ENCODE measurements around the gene BCLAF1.

BCLAF1 gene, protein sequence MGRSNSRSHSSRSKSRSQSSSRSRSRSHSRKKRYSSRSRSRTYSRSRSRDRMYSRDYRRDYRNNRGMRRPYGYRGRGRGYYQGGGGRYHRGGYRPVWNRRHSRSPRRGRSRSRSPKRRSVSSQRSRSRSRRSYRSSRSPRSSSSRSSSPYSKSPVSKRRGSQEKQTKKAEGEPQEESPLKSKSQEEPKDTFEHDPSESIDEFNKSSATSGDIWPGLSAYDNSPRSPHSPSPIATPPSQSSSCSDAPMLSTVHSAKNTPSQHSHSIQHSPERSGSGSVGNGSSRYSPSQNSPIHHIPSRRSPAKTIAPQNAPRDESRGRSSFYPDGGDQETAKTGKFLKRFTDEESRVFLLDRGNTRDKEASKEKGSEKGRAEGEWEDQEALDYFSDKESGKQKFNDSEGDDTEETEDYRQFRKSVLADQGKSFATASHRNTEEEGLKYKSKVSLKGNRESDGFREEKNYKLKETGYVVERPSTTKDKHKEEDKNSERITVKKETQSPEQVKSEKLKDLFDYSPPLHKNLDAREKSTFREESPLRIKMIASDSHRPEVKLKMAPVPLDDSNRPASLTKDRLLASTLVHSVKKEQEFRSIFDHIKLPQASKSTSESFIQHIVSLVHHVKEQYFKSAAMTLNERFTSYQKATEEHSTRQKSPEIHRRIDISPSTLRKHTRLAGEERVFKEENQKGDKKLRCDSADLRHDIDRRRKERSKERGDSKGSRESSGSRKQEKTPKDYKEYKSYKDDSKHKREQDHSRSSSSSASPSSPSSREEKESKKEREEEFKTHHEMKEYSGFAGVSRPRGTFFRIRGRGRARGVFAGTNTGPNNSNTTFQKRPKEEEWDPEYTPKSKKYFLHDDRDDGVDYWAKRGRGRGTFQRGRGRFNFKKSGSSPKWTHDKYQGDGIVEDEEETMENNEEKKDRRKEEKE

DNA sequence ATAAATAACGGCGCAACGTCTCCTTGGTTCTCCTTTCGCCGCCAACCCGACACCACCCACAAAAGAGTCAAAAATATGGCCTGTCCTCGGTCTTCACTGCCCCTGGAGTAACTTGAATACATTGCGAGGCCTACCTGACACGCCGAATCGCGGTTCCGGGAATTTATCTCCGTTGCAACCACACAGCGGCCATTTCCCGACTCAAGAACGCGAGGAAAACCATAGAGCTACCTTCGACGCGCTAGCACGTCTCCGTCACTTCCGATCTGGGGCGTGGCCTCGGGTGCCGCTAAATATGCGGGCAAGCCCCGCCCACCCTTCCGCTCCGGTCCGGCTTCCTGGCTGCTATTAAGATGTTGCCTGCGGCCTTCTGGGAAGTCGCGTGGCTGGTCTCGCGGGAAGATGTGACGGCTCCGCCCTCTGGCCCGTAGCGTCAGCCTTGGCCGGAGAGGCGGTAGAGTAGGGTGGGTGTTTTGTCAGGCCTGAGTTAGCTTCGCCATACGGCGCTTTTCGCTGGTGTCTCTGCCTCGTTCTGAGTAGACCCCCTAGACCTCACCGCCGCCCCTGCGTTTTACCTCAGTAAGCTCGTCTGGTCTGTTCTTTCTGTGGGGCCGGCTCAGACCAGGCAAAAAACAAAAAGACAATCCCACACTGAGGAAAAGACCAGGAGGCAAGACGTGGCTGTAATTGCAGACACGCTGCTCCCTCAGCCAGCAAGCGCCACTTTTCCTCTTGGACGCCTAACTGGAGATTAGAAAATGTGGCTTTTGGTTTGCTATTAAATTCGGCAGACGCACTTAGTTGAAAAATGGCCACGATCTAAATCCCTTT, at the start of gene BCLAF1:
Gene BCLAF1 (minus strand): TSS at position 268 of the 831 bp plus-strand sequence. CDS start 9,980 bp downstream, outside the sequence.
- TF ChIP-seq, protein P1, sequence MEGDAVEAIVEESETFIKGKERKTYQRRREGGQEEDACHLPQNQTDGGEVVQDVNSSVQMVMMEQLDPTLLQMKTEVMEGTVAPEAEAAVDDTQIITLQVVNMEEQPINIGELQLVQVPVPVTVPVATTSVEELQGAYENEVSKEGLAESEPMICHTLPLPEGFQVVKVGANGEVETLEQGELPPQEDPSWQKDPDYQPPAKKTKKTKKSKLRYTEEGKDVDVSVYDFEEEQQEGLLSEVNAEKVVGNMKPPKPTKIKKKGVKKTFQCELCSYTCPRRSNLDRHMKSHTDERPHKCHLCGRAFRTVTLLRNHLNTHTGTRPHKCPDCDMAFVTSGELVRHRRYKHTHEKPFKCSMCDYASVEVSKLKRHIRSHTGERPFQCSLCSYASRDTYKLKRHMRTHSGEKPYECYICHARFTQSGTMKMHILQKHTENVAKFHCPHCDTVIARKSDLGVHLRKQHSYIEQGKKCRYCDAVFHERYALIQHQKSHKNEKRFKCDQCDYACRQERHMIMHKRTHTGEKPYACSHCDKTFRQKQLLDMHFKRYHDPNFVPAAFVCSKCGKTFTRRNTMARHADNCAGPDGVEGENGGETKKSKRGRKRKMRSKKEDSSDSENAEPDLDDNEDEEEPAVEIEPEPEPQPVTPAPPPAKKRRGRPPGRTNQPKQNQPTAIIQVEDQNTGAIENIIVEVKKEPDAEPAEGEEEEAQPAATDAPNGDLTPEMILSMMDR (IDR thresholded peaks at IDR 0.05; ENCODE audit: low read depth, low read length): no peak
- Histone ChIP-seq H3K9me3 (ENCODE audit: severe bottlenecking) (no peaks in the 10 kb centered on the region), H3K36me3 (peaks cover 21% of the 10 kb centered on the region), H3K4me3 (ENCODE audit: low read depth, low read length) (peak within 1 kb of the TSS; percentile 94), H3K27me3 (ENCODE audit: insufficient read depth, low read depth, severe bottlenecking) (no peaks in the 10 kb centered on the region), H3K27ac (peak within 1 kb of the TSS; percentile 99)
- DNase-seq: peak; percentile 99

DNA sequence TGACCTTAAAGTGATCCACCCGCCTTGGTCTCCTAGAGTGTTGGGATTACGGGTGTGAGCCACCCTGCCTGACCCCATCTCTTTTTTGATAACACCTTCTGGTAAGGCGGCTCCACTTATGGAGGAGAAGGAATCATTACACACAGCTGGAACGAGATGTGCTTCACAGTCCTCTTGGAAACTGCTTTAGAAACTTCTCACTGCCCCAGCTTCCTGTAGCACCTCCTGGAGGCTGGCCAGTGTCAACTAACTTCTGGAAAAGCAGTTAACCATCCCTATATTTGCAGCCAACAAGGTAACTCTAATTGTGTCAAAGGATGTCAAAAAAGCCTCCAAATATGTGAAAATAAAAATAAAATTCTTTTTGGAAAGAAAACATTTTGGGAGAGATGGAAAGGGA, 48.8 kb upstream of the BCLAF1 start:
- Histone ChIP-seq H3K4me3 (ENCODE audit: low read depth, low read length) (no peak overlapping the region), H3K27me3 (ENCODE audit: insufficient read depth, low read depth, severe bottlenecking) (no peaks in the 10 kb centered on the region), H3K36me3 (no peaks in the 10 kb centered on the region), H3K27ac (no peak overlapping the region), H3K9me3 (ENCODE audit: severe bottlenecking) (no peaks in the 10 kb centered on the region)
- DNase-seq: no peak
- TF ChIP-seq, protein P1 (IDR thresholded peaks at IDR 0.05; ENCODE audit: low read depth, low read length): 0 out of 2 replicates have a peak, but pooled peaks have one; percentile 15

GRCh38 chr6:136337606-136338005, 48.0 kb upstream of the BCLAF1 start:
- H3K27me3 ChIP-seq (ENCODE audit: insufficient read depth, low read depth, severe bottlenecking): no peaks in the 10 kb centered on the region
- H3K36me3 ChIP-seq: no peaks in the 10 kb centered on the region
- no peak for DNase-seq
- TF ChIP-seq, protein P1 (IDR thresholded peaks at IDR 0.05; ENCODE audit: low read depth, low read length): no peak
- no peaks in the 10 kb centered on the region for H3K9me3 ChIP-seq (ENCODE audit: severe bottlenecking)
- no peak overlapping the region for H3K27ac ChIP-seq
- no peak overlapping the region for H3K4me3 ChIP-seq (ENCODE audit: low read depth, low read length)

DNA sequence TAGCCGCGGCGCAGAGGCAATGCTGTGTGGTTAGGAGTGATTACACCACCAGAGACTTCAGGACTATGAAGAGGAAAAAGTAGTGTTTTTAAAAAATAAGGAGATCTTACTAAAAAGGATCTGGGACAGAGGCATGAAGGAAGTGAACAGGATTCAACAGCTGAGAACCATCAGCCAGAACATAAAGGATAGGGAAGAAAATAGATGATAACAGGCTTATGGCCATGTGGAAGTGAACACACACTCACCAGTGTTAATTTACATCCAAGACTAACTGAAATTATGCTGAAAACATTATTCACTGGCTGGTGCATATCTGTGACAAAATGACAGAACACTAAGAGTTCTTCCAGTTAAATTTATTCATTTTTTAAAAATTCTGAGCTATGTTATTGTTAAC, 47.5 kb upstream of the BCLAF1 start:
- TF ChIP-seq, protein P1 (IDR thresholded peaks at IDR 0.05; ENCODE audit: low read depth, low read length): no peak
- Histone ChIP-seq H3K36me3 (no peaks in the 10 kb centered on the region), H3K27ac (no peak overlapping the region), H3K4me3 (ENCODE audit: low read depth, low read length) (no peak overlapping the region), H3K27me3 (ENCODE audit: insufficient read depth, low read depth, severe bottlenecking) (no peaks in the 10 kb centered on the region), H3K9me3 (ENCODE audit: severe bottlenecking) (no peaks in the 10 kb centered on the region)
- no peak for DNase-seq

- H3K27me3 ChIP-seq (ENCODE audit: insufficient read depth, low read depth, severe bottlenecking): no peaks in the 10 kb centered on the region
- no peaks in the 10 kb centered on the region for H3K36me3 ChIP-seq
- DNase-seq: no peak
- no peak overlapping the region for H3K4me3 ChIP-seq (ENCODE audit: low read depth, low read length)
- TF ChIP-seq, protein P1 (IDR thresholded peaks at IDR 0.05; ENCODE audit: low read depth, low read length): no peak
- no peaks in the 10 kb centered on the region for H3K9me3 ChIP-seq (ENCODE audit: severe bottlenecking)
- H3K27ac ChIP-seq: no peak overlapping the region
Measured at GRCh38 chr6:136335736-136336363, 46.2 kb upstream of the BCLAF1 start.
